BJ (cell line): Measurements from ENCODE around the gene MADD. TPM values are rescaled to one million over a fixed set of nuclear protein-coding genes. Genes with fewer than 3 reads are reported as not detected.

ENCODE experiments used
- CTCF ChIA-PET: fragments of 350-600 bp; formaldehyde crosslinking; extraction: SDS; loops from one replicate; lab custom pipeline; 2021; ENCODE audit warnings: antibody characterized with exemption, inconsistent platforms; lab: Yijun Ruan, JAX
- POLR2A ChIA-PET: fragments of 300-600 bp; sonication (Branson Sonifier 250); formaldehyde crosslinking; extraction: SDS; loops from one replicate; lab custom pipeline; 2021; ENCODE audit warnings: antibody characterized with exemption; lab: Charles Lee
- DNase-seq: peaks from one replicate; pipeline ENCODE4 v3.0.0-alpha.2; 2011; ENCODE audit warnings: low read depth
- H3K27me3 ChIP-seq: 2 replicates; pipeline ENCODE4 v1.6.0; 2011; ENCODE audit warnings: low read length; ENCODE audit not compliant: control insufficient read depth, insufficient read depth
- H3K36me3 ChIP-seq: 2 replicates; pipeline ENCODE4 v1.5.1; 2011; ENCODE audit warnings: low read length; ENCODE audit not compliant: control insufficient read depth, insufficient read depth
- H3K4me3 ChIP-seq: 2 replicates; pipeline ENCODE4 v1.5.1; 2011; ENCODE audit warnings: low read depth, mild to moderate bottlenecking, control low read depth, low read length
- polyA plus RNA-seq: library from polyadenylated mRNA; depleted of rRNA; stranded (reverse); fragments of >200 nt; gene quantifications from 2 replicates; pipeline ENCODE4 v1.2.3, GENCODE V29; 2011
- TF ChIP-seq, protein P1 (sequence below): IDR thresholded peaks from 2 replicates; pipeline ENCODE4 v1.5.1; 2011; ENCODE audit warnings: low read depth, mild to moderate bottlenecking, control low read depth, inconsistent platforms, low read length, moderate library complexity; ENCODE audit not compliant: insufficient read depth

The MADD gene
- polyA plus RNA-seq, 1 experiment, result 19.8 TPM

DNA sequence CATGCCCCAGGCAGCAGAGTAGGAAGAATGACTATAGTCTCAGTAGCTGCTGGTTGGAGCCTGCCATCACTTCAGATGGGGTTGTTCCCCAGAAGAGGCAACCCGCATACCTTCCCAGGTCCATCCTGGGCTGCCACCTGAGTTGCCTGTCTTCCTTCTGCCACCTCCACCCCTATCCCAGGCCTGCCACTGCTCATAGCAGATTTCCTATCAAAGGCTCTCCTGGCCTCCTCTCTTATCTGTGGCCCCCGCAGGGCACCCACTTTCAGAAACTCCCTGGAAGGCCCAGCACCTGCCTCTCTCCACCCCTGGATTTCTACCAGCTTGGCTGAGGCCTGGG lies 12.8 kb upstream of the MADD start:
- DNase-seq, result no peak
- TF ChIP-seq, protein P1, sequence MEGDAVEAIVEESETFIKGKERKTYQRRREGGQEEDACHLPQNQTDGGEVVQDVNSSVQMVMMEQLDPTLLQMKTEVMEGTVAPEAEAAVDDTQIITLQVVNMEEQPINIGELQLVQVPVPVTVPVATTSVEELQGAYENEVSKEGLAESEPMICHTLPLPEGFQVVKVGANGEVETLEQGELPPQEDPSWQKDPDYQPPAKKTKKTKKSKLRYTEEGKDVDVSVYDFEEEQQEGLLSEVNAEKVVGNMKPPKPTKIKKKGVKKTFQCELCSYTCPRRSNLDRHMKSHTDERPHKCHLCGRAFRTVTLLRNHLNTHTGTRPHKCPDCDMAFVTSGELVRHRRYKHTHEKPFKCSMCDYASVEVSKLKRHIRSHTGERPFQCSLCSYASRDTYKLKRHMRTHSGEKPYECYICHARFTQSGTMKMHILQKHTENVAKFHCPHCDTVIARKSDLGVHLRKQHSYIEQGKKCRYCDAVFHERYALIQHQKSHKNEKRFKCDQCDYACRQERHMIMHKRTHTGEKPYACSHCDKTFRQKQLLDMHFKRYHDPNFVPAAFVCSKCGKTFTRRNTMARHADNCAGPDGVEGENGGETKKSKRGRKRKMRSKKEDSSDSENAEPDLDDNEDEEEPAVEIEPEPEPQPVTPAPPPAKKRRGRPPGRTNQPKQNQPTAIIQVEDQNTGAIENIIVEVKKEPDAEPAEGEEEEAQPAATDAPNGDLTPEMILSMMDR, result no peak
- H3K27me3 ChIP-seq, result no peaks in the 10 kb centered on the region
- CTCF ChIA-PET, result interaction anchor here (0.9 to 5.8 kb wide), 11 partner anchors 8 to 196 kb away, joined by 3 to 55 read pairs (median 4); partner anchors contain the start of genes ACP2 and ARFGAP2
- POLR2A ChIA-PET, result interaction anchor here (0.6 to 1.3 kb wide), 2 partner anchors 8 to 80 kb away, joined by 3 to 4 read pairs; partner anchors contain the start of gene ACP2
- no peaks in the 10 kb centered on the region for H3K36me3 ChIP-seq
- H3K4me3 ChIP-seq, result peak overlapping the region; percentile 32; the same call in 1 of the 2 replicates

DNA sequence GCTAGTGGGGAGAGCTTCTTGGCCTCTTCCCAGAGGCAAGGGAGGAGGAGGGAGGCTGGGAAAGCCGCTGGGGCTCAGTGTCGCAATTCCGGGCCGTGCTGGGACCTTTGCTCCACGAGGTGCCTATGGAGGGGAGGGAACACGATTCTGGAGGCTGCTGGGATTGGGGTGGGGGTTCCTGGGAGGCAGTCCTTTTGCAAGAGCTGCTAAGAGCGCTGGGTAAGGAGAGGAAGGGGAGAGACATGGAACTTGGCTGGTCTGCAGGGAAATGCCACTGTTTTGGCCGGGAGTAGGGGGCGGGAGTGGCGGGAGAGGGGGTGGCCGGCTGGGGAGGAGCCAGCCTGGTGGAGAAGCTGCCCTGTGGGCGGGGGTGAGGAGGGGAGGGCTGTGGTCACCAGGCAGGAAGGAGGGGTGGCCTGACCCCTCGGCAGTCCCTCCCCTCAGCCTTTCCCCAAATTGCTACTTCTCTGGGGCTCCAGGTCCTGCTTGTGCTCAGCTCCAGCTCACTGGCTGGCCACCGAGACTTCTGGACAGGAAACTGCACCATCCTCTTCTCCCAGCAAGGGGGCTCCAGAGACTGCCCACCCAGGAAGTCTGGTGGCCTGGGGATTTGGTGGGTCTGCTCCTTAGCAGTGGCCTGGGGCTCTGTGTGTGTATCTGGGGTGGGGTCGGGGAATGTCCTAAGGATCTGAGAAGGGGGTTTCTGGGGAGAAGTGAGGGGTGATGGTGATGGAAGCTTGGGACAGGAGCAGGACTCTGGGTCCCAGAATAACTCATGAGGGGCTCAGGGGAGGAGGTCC lies 12.2 kb upstream of the MADD start, which contains the start of gene NR1H3:
Gene NR1H3, plus strand, starts transcription at position 480 of the 800 bp plus-strand sequence. CDS start 1,221 bp downstream, outside the sequence.
- TF ChIP-seq, protein P1, result peak; percentile 83
- H3K4me3 ChIP-seq, result peak within 1 kb of the TSS; percentile 32
- no peaks in the 10 kb centered on the region for H3K36me3 ChIP-seq
- no peak for DNase-seq
- CTCF ChIA-PET, result interaction anchor here (0.6 to 5.8 kb wide), 18 partner anchors 9 to 196 kb away, joined by 3 to 55 read pairs (median 4); partner anchors contain the start of genes ACP2, ARFGAP2 and DDB2
- H3K27me3 ChIP-seq, result no peaks in the 10 kb centered on the region
- POLR2A ChIA-PET, result interaction anchor here (0.6 to 1.3 kb wide), 2 partner anchors 9 to 80 kb away, joined by 3 to 4 read pairs; partner anchors contain the start of gene ACP2

DNA sequence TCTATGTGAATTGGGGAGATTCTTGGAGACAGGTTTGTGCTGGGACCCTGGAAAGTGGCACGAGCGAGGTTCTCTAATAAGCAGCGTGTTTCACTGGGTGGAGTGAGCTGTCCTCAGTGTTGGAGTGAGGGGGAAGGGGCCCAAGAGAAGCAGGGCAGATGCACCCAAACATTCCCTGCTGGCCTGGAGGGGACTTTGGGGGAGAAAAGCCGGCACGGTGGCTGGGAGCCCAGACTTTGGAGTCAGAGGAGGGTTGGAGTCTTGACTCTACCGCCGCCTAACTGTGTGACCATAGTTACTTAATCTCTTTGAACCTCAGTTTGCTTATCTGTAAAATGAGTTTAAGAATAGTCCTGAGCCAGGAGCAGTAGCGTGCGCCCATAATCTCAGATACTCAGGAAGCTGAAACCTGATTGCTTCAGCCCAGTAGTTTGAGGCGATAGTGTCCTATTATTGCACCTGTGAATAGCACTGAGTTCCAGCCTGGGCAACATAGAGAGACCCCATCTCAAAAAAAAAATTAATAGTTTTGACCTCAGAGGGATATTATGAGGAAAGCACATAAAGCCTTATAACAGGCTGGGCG lies 11.5 kb upstream of the MADD start:
- TF ChIP-seq, protein P1, result no peak
- no peak for DNase-seq
- POLR2A ChIA-PET, result no interaction called here
- H3K27me3 ChIP-seq, result no peaks in the 10 kb centered on the region
- H3K36me3 ChIP-seq, result no peaks in the 10 kb centered on the region
- peak overlapping the region; percentile 32 for H3K4me3 ChIP-seq
- CTCF ChIA-PET, result interaction anchor here (0.8 to 5.8 kb wide), 19 partner anchors 9 to 195 kb away, joined by 3 to 55 read pairs (median 5); partner anchors contain the start of genes ACP2, ARFGAP2 and DDB2

- ChIA-PET POLR2A (interaction anchor here (0.6 kb wide), 1 partner anchor 45 kb away, joined by 10 read pairs; no protein-coding TSS in a partner anchor), CTCF (interaction anchor here (0.7 to 5.8 kb wide), 21 partner anchors 10 to 153 kb away, joined by 3 to 55 read pairs (median 5); partner anchors contain the start of genes ACP2, ARFGAP2 and DDB2)
- H3K4me3 ChIP-seq, result no peak overlapping the region
- H3K27me3 ChIP-seq, result no peaks in the 10 kb centered on the region
- DNase-seq, result no peak
- no peaks in the 10 kb centered on the region for H3K36me3 ChIP-seq
- TF ChIP-seq, protein P1, result peak; percentile 80
Observed at GRCh38 chr11:47259232-47259977, 10.5 kb upstream of the MADD start.
